HepG2 (cell line): Measurements from ENCODE around the gene LRRC8E. TPM values are rescaled to one million over a fixed set of nuclear protein-coding genes. Genes with fewer than 3 reads are reported as not detected.

Experiments
- CREM ChIP-seq, 2 experiments: sonication (generic) in 1 of 2; formaldehyde crosslinking in 1 of 2; IDR thresholded peaks; 2 replicates each; pipeline versions ENCODE4 v1.4.0 to v1.6.1; 2016 to 2020; ENCODE audit warnings: antibody characterized with exemption in 1 of 2, mild to moderate bottlenecking in 1 of 2, missing genetic modification reagents in 1 of 2
- HCFC1 ChIP-seq: fragments of 150-350 bp; IDR thresholded peaks from 2 replicates; pipeline ENCODE4 v1.6.1; 2014; ENCODE audit warnings: low read depth, low read length
- JARID2 ChIP-seq: sonication (generic); formaldehyde crosslinking; IDR thresholded peaks from 2 replicates; pipeline ENCODE4 v1.8.1; 2023; ENCODE audit warnings: missing genetic modification reagents, inconsistent platforms; ENCODE audit not compliant: insufficient replicate concordance
- KDM3A ChIP-seq: IDR thresholded peaks from 2 replicates; pipeline ENCODE4 v1.6.1; 2018; ENCODE audit warnings: low read depth, missing compliant biosample characterization
- KLF9 ChIP-seq: IDR thresholded peaks from 2 replicates; pipeline ENCODE4 v1.6.1; 2016; ENCODE audit warnings: low read depth
- MZF1 ChIP-seq: sonication (generic); formaldehyde crosslinking; IDR thresholded peaks from 2 replicates; pipeline ENCODE4 v1.8.1; 2023; ENCODE audit warnings: mild to moderate bottlenecking, missing genetic modification reagents, borderline replicate concordance
- NFKB2 ChIP-seq: sonication (generic); formaldehyde crosslinking; IDR thresholded peaks from 2 replicates; pipeline ENCODE4 v1.4.0; 2020; ENCODE audit warnings: missing genetic modification reagents, borderline replicate concordance
- RARA ChIP-seq: IDR thresholded peaks from 2 replicates; pipeline ENCODE4 v1.6.1; 2016; ENCODE audit warnings: missing genetic modification reagents, missing compliant biosample characterization
- RBFOX2 ChIP-seq: fragments of 200-400 bp; formaldehyde crosslinking; IDR thresholded peaks from 2 replicates; pipeline ENCODE4 v1.6.1; 2017; ENCODE audit warnings: low read depth, mild to moderate bottlenecking, low read length
- SPEN ChIP-seq: sonication (generic); formaldehyde crosslinking; IDR thresholded peaks from 2 replicates; pipeline ENCODE4 v1.5.1; 2020; ENCODE audit warnings: low read depth, mild to moderate bottlenecking, missing genetic modification reagents
- TAF15 ChIP-seq: fragments of 200-400 bp; formaldehyde crosslinking; IDR thresholded peaks from one replicate; pipeline ENCODE4 v1.6.1; 2018; ENCODE audit warnings: mild to moderate bottlenecking, low read depth, low read length; ENCODE audit not compliant: poor library complexity, severe bottlenecking
- TEAD3 ChIP-seq: optimal IDR thresholded peaks from 2 replicates; pipeline ENCODE3; 2016; ENCODE audit warnings: borderline replicate concordance
- ZKSCAN8 ChIP-seq: IDR thresholded peaks from 2 replicates; pipeline ENCODE4 v1.6.1; 2016; ENCODE audit warnings: borderline replicate concordance, missing genetic modification reagents, missing compliant biosample characterization
- ZNF644 ChIP-seq: IDR thresholded peaks from 2 replicates; pipeline ENCODE4 v1.6.1; 2016; ENCODE audit warnings: low read depth
- ZNF7 ChIP-seq: IDR thresholded peaks from 2 replicates; pipeline ENCODE4 v1.6.1; 2016; ENCODE audit warnings: missing biosample characterization, missing genetic modification reagents
- ZNF747 ChIP-seq: sonication (generic); formaldehyde crosslinking; IDR thresholded peaks from 2 replicates; pipeline ENCODE4 v1.8.1; 2023; ENCODE audit warnings: missing genetic modification reagents, mild to moderate bottlenecking, borderline replicate concordance
- ZNF776 ChIP-seq: sonication (generic); formaldehyde crosslinking; IDR thresholded peaks from 2 replicates; pipeline ENCODE4 v1.4.0; 2020; ENCODE audit warnings: mild to moderate bottlenecking, missing genetic modification reagents
- ZNF816 ChIP-seq: sonication (generic); formaldehyde crosslinking; IDR thresholded peaks from 2 replicates; pipeline ENCODE4 v1.8.0; 2022; ENCODE audit warnings: missing genetic modification reagents, mild to moderate bottlenecking, borderline replicate concordance
- ZNF891 ChIP-seq: sonication (generic); formaldehyde crosslinking; IDR thresholded peaks from 2 replicates; pipeline ENCODE4 v1.5.0; 2020; ENCODE audit warnings: mild to moderate bottlenecking, missing genetic modification reagents
- polyA plus RNA-seq, 8 experiments: library from polyadenylated mRNA; depleted of rRNA in 3 of 8; stranded (reverse) in 7 of 8; unstranded in 1 of 8; fragments of >200 nt; fragmentation: Illumina TruSeq in 4 of 8; extraction: Trizol in 4 of 8; gene quantifications; 2 replicates each; pipeline versions ENCODE4 v1.2.1 to v1.2.3, GENCODE V29; 2011 to 2016; ENCODE audit warnings: low read depth in 4 of 8, missing spikeins in 1 of 8, mixed read lengths in 1 of 8; ENCODE audit not compliant: insufficient read depth in 1 of 8
- total RNA-seq, 5 experiments: library from RNA; depleted of rRNA; stranded (reverse); fragments of >200 nt; fragmentation: Illumina TruSeq; extraction: Trizol; gene quantifications; 2 replicates each; pipeline ENCODE4 v1.2.3, GENCODE V29; 2016; ENCODE audit warnings: low read depth in 1 of 5
- TF ChIP-seq, protein P1 (sequence below): sonication (generic); formaldehyde crosslinking; IDR thresholded peaks from 2 replicates; pipeline ENCODE4 v1.4.0; 2020; ENCODE audit warnings: low read depth, missing genetic modification reagents
- TF ChIP-seq, protein P2 (sequence below): sonication (generic); formaldehyde crosslinking; IDR thresholded peaks from 2 replicates; pipeline ENCODE4 v1.4.0; 2020; ENCODE audit warnings: missing genetic modification reagents
- TF ChIP-seq, protein P3 (sequence below): sonication (generic); formaldehyde crosslinking; IDR thresholded peaks from 2 replicates; pipeline ENCODE4 v1.4.0; 2020; ENCODE audit warnings: missing genetic modification reagents
- TF ChIP-seq, protein P4 (sequence below): IDR thresholded peaks from 2 replicates; pipeline ENCODE4 v1.6.1; 2016; ENCODE audit warnings: low read depth, borderline replicate concordance
- TF ChIP-seq, protein P5 (sequence below): sonication (generic); formaldehyde crosslinking; IDR thresholded peaks from 2 replicates; pipeline ENCODE4 v1.5.0; 2020; ENCODE audit warnings: missing genetic modification reagents

Gene LRRC8E
- total and polyA plus RNA-seq, 2 of the 13 experiments (the other 11 are each of a cell fraction or from before 2014, with no cell fraction given) = 8.0 to 10.3 TPM

DNA sequence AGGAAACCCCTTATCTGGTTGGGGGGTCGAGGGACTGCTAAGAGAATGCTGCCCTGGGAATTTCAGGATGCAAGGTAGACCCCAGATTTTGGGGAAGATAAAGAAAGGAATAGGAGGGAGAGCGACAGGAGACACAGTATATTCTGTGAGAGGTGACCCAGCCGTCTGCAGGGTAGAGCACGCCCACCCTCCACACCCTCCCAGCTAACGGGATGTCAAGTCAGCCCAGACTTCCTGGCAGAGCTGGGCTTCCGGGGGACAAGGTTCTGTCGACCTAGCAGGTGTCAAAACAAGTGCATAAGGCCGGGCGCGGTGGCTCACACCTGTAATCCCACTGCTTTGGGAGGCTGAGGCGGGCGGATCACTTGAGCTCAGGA lies 13.4 kb upstream of the LRRC8E start (continued):
- TF ChIP-seq, protein P1, sequence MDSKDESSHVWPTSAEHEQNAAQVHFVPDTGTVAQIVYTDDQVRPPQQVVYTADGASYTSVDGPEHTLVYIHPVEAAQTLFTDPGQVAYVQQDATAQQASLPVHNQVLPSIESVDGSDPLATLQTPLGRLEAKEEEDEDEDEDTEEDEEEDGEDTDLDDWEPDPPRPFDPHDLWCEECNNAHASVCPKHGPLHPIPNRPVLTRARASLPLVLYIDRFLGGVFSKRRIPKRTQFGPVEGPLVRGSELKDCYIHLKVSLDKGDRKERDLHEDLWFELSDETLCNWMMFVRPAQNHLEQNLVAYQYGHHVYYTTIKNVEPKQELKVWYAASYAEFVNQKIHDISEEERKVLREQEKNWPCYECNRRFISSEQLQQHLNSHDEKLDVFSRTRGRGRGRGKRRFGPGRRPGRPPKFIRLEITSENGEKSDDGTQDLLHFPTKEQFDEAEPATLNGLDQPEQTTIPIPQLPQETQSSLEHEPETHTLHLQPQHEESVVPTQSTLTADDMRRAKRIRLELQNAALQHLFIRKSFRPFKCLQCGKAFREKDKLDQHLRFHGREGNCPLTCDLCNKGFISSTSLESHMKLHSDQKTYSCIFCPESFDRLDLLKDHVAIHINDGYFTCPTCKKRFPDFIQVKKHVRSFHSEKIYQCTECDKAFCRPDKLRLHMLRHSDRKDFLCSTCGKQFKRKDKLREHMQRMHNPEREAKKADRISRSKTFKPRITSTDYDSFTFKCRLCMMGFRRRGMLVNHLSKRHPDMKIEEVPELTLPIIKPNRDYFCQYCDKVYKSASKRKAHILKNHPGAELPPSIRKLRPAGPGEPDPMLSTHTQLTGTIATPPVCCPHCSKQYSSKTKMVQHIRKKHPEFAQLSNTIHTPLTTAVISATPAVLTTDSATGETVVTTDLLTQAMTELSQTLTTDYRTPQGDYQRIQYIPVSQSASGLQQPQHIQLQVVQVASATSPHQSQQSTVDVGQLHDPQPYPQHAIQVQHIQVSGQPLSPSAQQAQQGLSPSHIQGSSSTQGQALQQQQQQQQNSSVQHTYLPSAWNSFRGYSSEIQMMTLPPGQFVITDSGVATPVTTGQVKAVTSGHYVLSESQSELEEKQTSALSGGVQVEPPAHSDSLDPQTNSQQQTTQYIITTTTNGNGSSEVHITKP = 0 out of 2 replicates have a peak, but pooled peaks have one; percentile 41
- TF ChIP-seq ZNF891 (CRISPR knock-in tag) (peak; percentile 35; the same call in 1 of the 2 replicates), ZNF776 (CRISPR knock-in tag) (no peak), RBFOX2 (no peak), KLF9 (CRISPR knock-in tag) (no peak), ZNF644 (CRISPR knock-in tag) (no peak), KDM3A (peak; percentile 23; the same call in 1 of the 2 replicates), ZNF747 (CRISPR knock-in tag) (no peak), TEAD3 (CRISPR knock-in tag) (no peak), TAF15 (no peak), JARID2 (no peak), CREM (IDR thresholded peaks at IDR 0.05) (no peak), CREM (CRISPR knock-in tag; IDR thresholded peaks at IDR 0.05) (no peak), SPEN (CRISPR knock-in tag) (0 out of 2 replicates have a peak, but pooled peaks have one; percentile 22), HCFC1 (no peak), ZNF7 (CRISPR knock-in tag) (no peak), MZF1 (CRISPR knock-in tag) (no peak), RARA (CRISPR knock-in tag) (no peak), ZKSCAN8 (CRISPR knock-in tag) (no peak), ZNF816 (0 out of 2 replicates have a peak, but pooled peaks have one; percentile 35), NFKB2 (CRISPR knock-in tag) (peak; percentile 39; the same call in 1 of the 2 replicates)
- TF ChIP-seq, protein P2, sequence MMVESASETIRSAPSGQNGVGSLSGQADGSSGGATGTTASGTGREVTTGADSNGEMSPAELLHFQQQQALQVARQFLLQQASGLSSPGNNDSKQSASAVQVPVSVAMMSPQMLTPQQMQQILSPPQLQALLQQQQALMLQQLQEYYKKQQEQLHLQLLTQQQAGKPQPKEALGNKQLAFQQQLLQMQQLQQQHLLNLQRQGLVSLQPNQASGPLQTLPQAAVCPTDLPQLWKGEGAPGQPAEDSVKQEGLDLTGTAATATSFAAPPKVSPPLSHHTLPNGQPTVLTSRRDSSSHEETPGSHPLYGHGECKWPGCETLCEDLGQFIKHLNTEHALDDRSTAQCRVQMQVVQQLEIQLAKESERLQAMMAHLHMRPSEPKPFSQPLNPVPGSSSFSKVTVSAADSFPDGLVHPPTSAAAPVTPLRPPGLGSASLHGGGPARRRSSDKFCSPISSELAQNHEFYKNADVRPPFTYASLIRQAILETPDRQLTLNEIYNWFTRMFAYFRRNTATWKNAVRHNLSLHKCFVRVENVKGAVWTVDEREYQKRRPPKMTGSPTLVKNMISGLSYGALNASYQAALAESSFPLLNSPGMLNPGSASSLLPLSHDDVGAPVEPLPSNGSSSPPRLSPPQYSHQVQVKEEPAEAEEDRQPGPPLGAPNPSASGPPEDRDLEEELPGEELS = no peak
- TF ChIP-seq, protein P3, sequence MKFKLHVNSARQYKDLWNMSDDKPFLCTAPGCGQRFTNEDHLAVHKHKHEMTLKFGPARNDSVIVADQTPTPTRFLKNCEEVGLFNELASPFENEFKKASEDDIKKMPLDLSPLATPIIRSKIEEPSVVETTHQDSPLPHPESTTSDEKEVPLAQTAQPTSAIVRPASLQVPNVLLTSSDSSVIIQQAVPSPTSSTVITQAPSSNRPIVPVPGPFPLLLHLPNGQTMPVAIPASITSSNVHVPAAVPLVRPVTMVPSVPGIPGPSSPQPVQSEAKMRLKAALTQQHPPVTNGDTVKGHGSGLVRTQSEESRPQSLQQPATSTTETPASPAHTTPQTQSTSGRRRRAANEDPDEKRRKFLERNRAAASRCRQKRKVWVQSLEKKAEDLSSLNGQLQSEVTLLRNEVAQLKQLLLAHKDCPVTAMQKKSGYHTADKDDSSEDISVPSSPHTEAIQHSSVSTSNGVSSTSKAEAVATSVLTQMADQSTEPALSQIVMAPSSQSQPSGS (CRISPR knock-in tag) = no peak
- TF ChIP-seq, protein P4, sequence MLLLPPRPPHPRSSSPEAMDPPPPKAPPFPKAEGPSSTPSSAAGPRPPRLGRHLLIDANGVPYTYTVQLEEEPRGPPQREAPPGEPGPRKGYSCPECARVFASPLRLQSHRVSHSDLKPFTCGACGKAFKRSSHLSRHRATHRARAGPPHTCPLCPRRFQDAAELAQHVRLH (CRISPR knock-in tag) = no peak; the same call in 1 of the 2 replicates
- TF ChIP-seq, protein P5, sequence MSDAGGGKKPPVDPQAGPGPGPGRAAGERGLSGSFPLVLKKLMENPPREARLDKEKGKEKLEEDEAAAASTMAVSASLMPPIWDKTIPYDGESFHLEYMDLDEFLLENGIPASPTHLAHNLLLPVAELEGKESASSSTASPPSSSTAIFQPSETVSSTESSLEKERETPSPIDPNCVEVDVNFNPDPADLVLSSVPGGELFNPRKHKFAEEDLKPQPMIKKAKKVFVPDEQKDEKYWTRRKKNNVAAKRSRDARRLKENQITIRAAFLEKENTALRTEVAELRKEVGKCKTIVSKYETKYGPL (CRISPR knock-in tag) = no peak
